ENCODE results near the gene ADAMTS4. TPM values are rescaled to one million over a fixed set of nuclear protein-coding genes. Genes with fewer than 3 reads are reported as not detected.

ADAMTS4 gene
- total RNA-seq, 1 experiment from 2014 or later, result 31.6 TPM

DNA sequence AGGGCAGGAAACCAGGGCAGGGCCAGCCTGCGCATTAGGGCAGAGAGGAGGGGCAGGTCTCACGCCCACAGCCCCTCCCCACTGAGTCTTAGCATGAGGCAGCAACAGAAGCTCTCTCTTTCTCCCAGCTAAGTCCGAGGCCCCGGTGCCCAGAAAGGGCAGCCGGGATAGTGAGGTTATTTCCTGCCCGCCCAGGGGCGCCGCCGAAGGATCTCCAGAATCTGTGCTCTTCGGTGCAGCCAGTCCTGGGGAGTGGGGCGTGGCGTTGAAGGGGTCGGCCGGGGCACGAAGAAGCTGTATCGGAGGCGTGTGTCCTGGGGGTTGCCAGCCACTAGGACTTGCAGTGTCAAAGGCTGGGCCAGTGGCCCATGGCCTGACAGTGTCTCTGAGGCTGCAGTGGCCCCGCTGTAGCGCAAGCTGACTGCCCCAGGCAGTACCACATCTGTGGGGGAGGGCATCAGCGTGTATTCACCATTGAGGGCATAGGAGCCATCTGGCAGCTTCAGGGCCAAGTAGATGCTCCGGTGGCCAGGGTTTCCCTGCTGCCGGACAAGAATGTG lies 7.8 kb downstream of the ADAMTS4 start:
- TF ChIP-seq, protein P1, sequence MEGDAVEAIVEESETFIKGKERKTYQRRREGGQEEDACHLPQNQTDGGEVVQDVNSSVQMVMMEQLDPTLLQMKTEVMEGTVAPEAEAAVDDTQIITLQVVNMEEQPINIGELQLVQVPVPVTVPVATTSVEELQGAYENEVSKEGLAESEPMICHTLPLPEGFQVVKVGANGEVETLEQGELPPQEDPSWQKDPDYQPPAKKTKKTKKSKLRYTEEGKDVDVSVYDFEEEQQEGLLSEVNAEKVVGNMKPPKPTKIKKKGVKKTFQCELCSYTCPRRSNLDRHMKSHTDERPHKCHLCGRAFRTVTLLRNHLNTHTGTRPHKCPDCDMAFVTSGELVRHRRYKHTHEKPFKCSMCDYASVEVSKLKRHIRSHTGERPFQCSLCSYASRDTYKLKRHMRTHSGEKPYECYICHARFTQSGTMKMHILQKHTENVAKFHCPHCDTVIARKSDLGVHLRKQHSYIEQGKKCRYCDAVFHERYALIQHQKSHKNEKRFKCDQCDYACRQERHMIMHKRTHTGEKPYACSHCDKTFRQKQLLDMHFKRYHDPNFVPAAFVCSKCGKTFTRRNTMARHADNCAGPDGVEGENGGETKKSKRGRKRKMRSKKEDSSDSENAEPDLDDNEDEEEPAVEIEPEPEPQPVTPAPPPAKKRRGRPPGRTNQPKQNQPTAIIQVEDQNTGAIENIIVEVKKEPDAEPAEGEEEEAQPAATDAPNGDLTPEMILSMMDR (conservative IDR thresholded peaks at IDR 0.05; ENCODE audit: low read depth, low read length), result no peak
- TF ChIP-seq EZH2 (IDR thresholded peaks at IDR 0.05; ENCODE audit: borderline replicate concordance, low read depth, low read length, poor library complexity, severe bottlenecking), result no peak
- CTCF ChIA-PET, result no interaction called here
- Histone ChIP-seq H3K36me3 (ENCODE audit: insufficient read depth, low read length, poor library complexity, severe bottlenecking) (peaks cover 50% of the 10 kb centered on the region), H3K9me3 (ENCODE audit: low read depth, low read length, poor library complexity, severe bottlenecking) (no peaks in the 10 kb centered on the region), H3K4me1 (ENCODE audit: insufficient read depth, low read length, poor library complexity, severe bottlenecking) (peaks cover 9% of the 10 kb centered on the region), H3K4me3 (ENCODE audit: low read depth, low read length, poor library complexity, severe bottlenecking) (no peak overlapping the region), H3K27ac (ENCODE audit: low read depth, low read length, poor library complexity, severe bottlenecking) (no peak overlapping the region), H3K27me3 (replicated peaks; ENCODE audit: insufficient read depth, low read depth, low read length, poor library complexity) (no peaks in the 10 kb centered on the region)
- no TSS peak for BruUV-seq (replicated peaks)
- POLR2A ChIA-PET (ENCODE audit: low non-redundant PET), result no interaction called here
- intact Hi-C loops (cut with micrococcal nuclease; ENCODE audit: unreplicated experiment), result no loop called here
- no peak for DNase-seq (ENCODE audit: low spot score)

DNA sequence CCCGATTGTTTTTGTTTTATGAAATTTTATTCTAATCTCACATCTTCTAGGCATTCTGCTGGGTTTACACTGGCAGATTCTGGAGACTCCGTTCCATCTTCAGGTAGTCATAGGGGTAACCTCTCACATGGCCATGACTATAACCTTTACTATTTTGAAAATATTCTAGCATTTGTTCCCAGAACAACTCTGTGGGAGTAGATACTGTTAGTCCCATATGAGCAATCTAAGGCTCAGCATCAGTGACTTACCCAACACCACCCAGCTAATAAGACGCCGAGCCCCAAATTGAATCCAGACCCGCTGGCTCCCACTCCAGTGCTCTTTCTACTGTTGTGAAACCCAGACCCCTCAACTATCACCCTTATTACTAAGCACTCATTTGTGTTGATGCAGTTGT lies 9.8 kb downstream of the ADAMTS4 start:
- CTCF ChIA-PET, result interaction anchor here (1.2 kb wide), 1 partner anchor 102 kb away, joined by 4 read pairs; no protein-coding TSS in a partner anchor

DNA sequence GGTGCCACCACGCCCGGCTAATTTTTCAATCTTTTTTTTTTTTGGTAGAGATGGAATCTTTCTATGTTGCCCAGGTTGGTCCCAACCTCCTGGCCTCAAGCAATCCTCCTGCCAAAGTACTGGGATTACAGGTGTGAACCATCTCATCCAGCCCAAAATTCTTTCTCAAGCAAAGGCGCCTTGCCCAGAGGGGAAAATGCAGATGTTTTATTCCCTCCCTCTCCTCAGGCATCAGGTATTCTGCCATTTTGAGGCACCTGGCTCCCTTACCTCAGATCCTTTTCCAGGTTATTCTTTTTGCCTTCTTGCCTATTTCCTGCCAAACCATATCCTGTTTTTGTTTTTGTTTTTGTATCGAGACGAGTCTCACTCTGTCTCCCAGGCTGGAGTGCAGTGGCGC lies 10.5 kb downstream of the ADAMTS4 start:
- Histone ChIP-seq H3K4me3 (ENCODE audit: low read depth, low read length, poor library complexity, severe bottlenecking) (no peak overlapping the region), H3K27me3 (replicated peaks; ENCODE audit: insufficient read depth, low read depth, low read length, poor library complexity) (no peaks in the 10 kb centered on the region), H3K27ac (ENCODE audit: low read depth, low read length, poor library complexity, severe bottlenecking) (no peak overlapping the region), H3K4me1 (ENCODE audit: insufficient read depth, low read length, poor library complexity, severe bottlenecking) (peaks cover 18% of the 10 kb centered on the region), H3K36me3 (ENCODE audit: insufficient read depth, low read length, poor library complexity, severe bottlenecking) (peaks cover 27% of the 10 kb centered on the region), H3K9me3 (ENCODE audit: low read depth, low read length, poor library complexity, severe bottlenecking) (no peaks in the 10 kb centered on the region)
- TF ChIP-seq EZH2 (IDR thresholded peaks at IDR 0.05; ENCODE audit: borderline replicate concordance, low read depth, low read length, poor library complexity, severe bottlenecking), result no peak
- TF ChIP-seq, protein P1 (conservative IDR thresholded peaks at IDR 0.05; ENCODE audit: low read depth, low read length), result no peak
- intact Hi-C loops (cut with micrococcal nuclease; ENCODE audit: unreplicated experiment), result no loop called here
- CTCF ChIA-PET, result interaction anchor here (0.6 kb wide), 1 partner anchor 37 kb away, joined by 5 read pairs; no protein-coding TSS in a partner anchor
- POLR2A ChIA-PET (ENCODE audit: low non-redundant PET), result interaction anchor here (0.6 kb wide), 1 partner anchor 1042 kb away, joined by 9 read pairs; no protein-coding TSS in a partner anchor
- DNase-seq (ENCODE audit: low spot score), result no peak
- no TSS peak for BruUV-seq (replicated peaks)

More for the DNA sequence above, 9.8 kb downstream of the ADAMTS4 start:
- Histone ChIP-seq H3K4me3 (ENCODE audit: low read depth, low read length, poor library complexity, severe bottlenecking) (no peak overlapping the region), H3K4me1 (ENCODE audit: insufficient read depth, low read length, poor library complexity, severe bottlenecking) (peaks cover 18% of the 10 kb centered on the region), H3K27ac (ENCODE audit: low read depth, low read length, poor library complexity, severe bottlenecking) (no peak overlapping the region), H3K27me3 (replicated peaks; ENCODE audit: insufficient read depth, low read depth, low read length, poor library complexity) (no peaks in the 10 kb centered on the region), H3K36me3 (ENCODE audit: insufficient read depth, low read length, poor library complexity, severe bottlenecking) (peaks cover 33% of the 10 kb centered on the region), H3K9me3 (ENCODE audit: low read depth, low read length, poor library complexity, severe bottlenecking) (no peaks in the 10 kb centered on the region)
- TF ChIP-seq EZH2 (IDR thresholded peaks at IDR 0.05; ENCODE audit: borderline replicate concordance, low read depth, low read length, poor library complexity, severe bottlenecking), result no peak
- TF ChIP-seq, protein P1 (conservative IDR thresholded peaks at IDR 0.05; ENCODE audit: low read depth, low read length), result no peak
- POLR2A ChIA-PET (ENCODE audit: low non-redundant PET), result no interaction called here
- no TSS peak for BruUV-seq (replicated peaks)
- intact Hi-C loops (cut with micrococcal nuclease; ENCODE audit: unreplicated experiment), result no loop called here
- no peak for DNase-seq (ENCODE audit: low spot score)
